ENCODE data around the gene PIR. TPM values are rescaled to one million over a fixed set of nuclear protein-coding genes. Genes with fewer than 3 reads are reported as not detected.

PIR gene
- total and polyA plus RNA-seq, 2 of the 8 experiments (the other 6 are each of a cell fraction or from before 2014, with no cell fraction given), result 6.4 to 10.3 TPM

- Histone ChIP-seq H3K36me3 (ENCODE audit: control insufficient read depth in 2 of 4, insufficient read depth in 4 of 4, low read length in 3 of 4) (no peaks in the 10 kb centered on the region), H3K27ac (ENCODE audit: low read depth, low read length) (no peak overlapping the region), H2BK15ac (ENCODE audit: low read length) (no peak overlapping the region), H3K79me1 (ENCODE audit: low read depth, low read length) (no peaks in the 10 kb centered on the region), H3K27me3 (replicated peaks in 1 of 4; ENCODE audit: control insufficient read depth in 3 of 4, extremely low read depth in 1 of 4, insufficient read depth in 3 of 4, low read length in 3 of 4) (no peaks in the 10 kb centered on the region), H2BK5ac (ENCODE audit: low read depth, low read length) (no peak overlapping the region), H3K18ac (ENCODE audit: extremely low read depth, low read length) (no peak overlapping the region), H3K4me2 (ENCODE audit: insufficient read depth in 1 of 2, low read depth in 2 of 2, low read length in 2 of 2) (no peak overlapping the region), H4K91ac (replicated peaks; ENCODE audit: insufficient read length, low read length) (no peak overlapping the region), H3K4me3 (ENCODE audit: extremely low read depth in 1 of 4, insufficient read depth in 2 of 4, low read depth in 3 of 4, low read length in 4 of 4) (no peak overlapping the region), H3K9ac (replicated peaks in 1 of 4; ENCODE audit: extremely low read depth in 1 of 4, low read depth in 3 of 4, low read length in 3 of 4) (no peak overlapping the region), H4K5ac (ENCODE audit: insufficient read length, low read depth, low read length) (no peak overlapping the region), H3K23me2 (ENCODE audit: low read depth, low read length) (no peaks in the 10 kb centered on the region), H2BK20ac (ENCODE audit: low read length) (no peak overlapping the region), H2BK12ac (ENCODE audit: low read depth, low read length) (no peak overlapping the region), H3K4ac (replicated peaks; ENCODE audit: insufficient read length, low read depth, low read length) (no peak overlapping the region), H3K23ac (ENCODE audit: insufficient read length) (no peak overlapping the region), H4K8ac (ENCODE audit: extremely low read depth, insufficient read depth, low read length) (no peak overlapping the region), H4K20me1 (replicated peaks in 1 of 2; ENCODE audit: control insufficient read depth in 1 of 2, insufficient read depth in 2 of 2, low read length in 2 of 2) (no peaks in the 10 kb centered on the region), H3K79me2 (ENCODE audit: control insufficient read depth in 1 of 2, insufficient read depth in 2 of 2, low read length in 2 of 2) (no peaks in the 10 kb centered on the region), H3K56ac (replicated peaks; ENCODE audit: insufficient read length, low read depth, low read length) (no peak overlapping the region), H2BK120ac (replicated peaks; ENCODE audit: low read depth, low read length) (no peak overlapping the region), H3K9me3 (ENCODE audit: insufficient read depth in 2 of 2, low read depth in 1 of 2, low read length in 1 of 2) (no peaks in the 10 kb centered on the region), H3K4me1 (replicated peaks in 1 of 4; ENCODE audit: control insufficient read depth in 3 of 4, insufficient read depth in 4 of 4, low read length in 3 of 4) (no peaks in the 10 kb centered on the region), H3K14ac (ENCODE audit: insufficient read length) (no peak overlapping the region), H2AK5ac (ENCODE audit: low read depth, low read length) (no peak overlapping the region), H2AFZ (ENCODE audit: low read length) (no peak overlapping the region)
- TF ChIP-seq JUN (IDR thresholded peaks at IDR 0.05; ENCODE audit: low read depth, low read length) (no peak), CHD1 (IDR thresholded peaks at IDR 0.05; ENCODE audit: low read depth, low read length) (no peak), ZNF274 (IDR thresholded peaks at IDR 0.05; ENCODE audit: borderline replicate concordance, extremely low read depth, low read length) (no peak), HDAC6 (IDR thresholded peaks at IDR 0.05; ENCODE audit: low read depth, low read length) (no peak), NANOG (IDR thresholded peaks at IDR 0.05; ENCODE audit: insufficient read depth, low read depth, low read length, poor library complexity, severe bottlenecking) (no peak), CHD2 (IDR thresholded peaks at IDR 0.05; ENCODE audit: low read length) (no peak), SP2 (IDR thresholded peaks at IDR 0.05; ENCODE audit: low read length) (no peak)
- POLR2A ChIA-PET (ENCODE audit: partially characterized antibody), result no interaction called here
- WGBS, 2 experiments (ENCODE audit: extremely low coverage in 1 of 2, insufficient coverage in 1 of 2, insufficient read length in 1 of 2, insufficient replicate concordance in 2 of 2, low coverage in 1 of 2, low lambda C conversion rate in 2 of 2, missing lambda C conversion rate in 1 of 2), result 79% methylated on average over 2 of the region's 2 CpGs; no CpG with 5 or more reads in 1 of the 2 experiments
- DNase-seq (ENCODE audit: low read depth in 1 of 2, low spot score in 2 of 2), result no peak
- no peak for FAIRE-seq
- CTCF ChIA-PET (ENCODE audit: partially characterized antibody), result no interaction called here
Observed at GRCh38 chrX:15395789-15396188, 97.3 kb downstream of the PIR start.

Data from H1 (cell line).